Measurements from ENCODE around the gene GDPD2.
"Not testable (repeated sequence)": the region's sequence is repeated elsewhere in the genome, so short reads cannot be mapped to it uniquely, and the experiment has no call there.

The GDPD2 gene

GRCh38 chrX:70422851-70423341 is at the start of gene GDPD2:
GDPD2 (plus strand) TSS chrX:70423314; CDS start chrX:70424985, 1,671 bp downstream.
- peaks cover 11% of the 10 kb centered on the region for H3K36me3 ChIP-seq (ENCODE audit: insufficient read depth, low read length)
- H3K4me3 ChIP-seq (ENCODE audit: low read length): peak within 1 kb of the TSS; percentile 54
- peaks cover 40% of the 10 kb centered on the region for H3K4me1 ChIP-seq (ENCODE audit: insufficient read depth, low read length)
- H3K9me3 ChIP-seq (ENCODE audit: low read length): no peaks in the 10 kb centered on the region
- no peak within 1 kb of the TSS for H2AFZ ChIP-seq (ENCODE audit: low read depth, low read length)
- H3K27me3 ChIP-seq (ENCODE audit: insufficient read depth, low read length): no peaks in the 10 kb centered on the region

- no peak overlapping the region for H2AFZ ChIP-seq (ENCODE audit: low read depth, low read length)
- H3K36me3 ChIP-seq (ENCODE audit: insufficient read depth, low read length): peaks cover 7% of the 10 kb centered on the region
- H3K4me1 ChIP-seq (ENCODE audit: insufficient read depth, low read length): no peaks in the 10 kb centered on the region
- no peaks in the 10 kb centered on the region for H3K27me3 ChIP-seq (ENCODE audit: insufficient read depth, low read length)
- no peak overlapping the region for H3K4me3 ChIP-seq (ENCODE audit: low read length)
- H3K9me3 ChIP-seq (ENCODE audit: low read length): no peaks in the 10 kb centered on the region
Observed at GRCh38 chrX:70386235-70386634, 36.9 kb upstream of the GDPD2 start.

- H3K27me3 ChIP-seq (ENCODE audit: insufficient read depth, low read length): no peaks in the 10 kb centered on the region
- no peaks in the 10 kb centered on the region for H3K9me3 ChIP-seq (ENCODE audit: low read length)
- peaks cover 6% of the 10 kb centered on the region for H3K36me3 ChIP-seq (ENCODE audit: insufficient read depth, low read length)
- H2AFZ ChIP-seq (ENCODE audit: low read depth, low read length): no peak overlapping the region
- no peaks in the 10 kb centered on the region for H3K4me1 ChIP-seq (ENCODE audit: insufficient read depth, low read length)
- no peak overlapping the region for H3K4me3 ChIP-seq (ENCODE audit: low read length)
Observed at GRCh38 chrX:70398899-70399298, 24.2 kb upstream of the GDPD2 start.

- H3K4me1 ChIP-seq (ENCODE audit: insufficient read depth, low read length); H3K27me3 ChIP-seq (ENCODE audit: insufficient read depth, low read length); H3K4me3 ChIP-seq (ENCODE audit: low read length); H2AFZ ChIP-seq (ENCODE audit: low read depth, low read length); H3K9me3 ChIP-seq (ENCODE audit: low read length): not testable (repeated sequence)
- H3K36me3 ChIP-seq (ENCODE audit: insufficient read depth, low read length): peaks cover 13% of the 10 kb centered on the region
Observed at GRCh38 chrX:70400181-70400580, 22.9 kb upstream of the GDPD2 start.

GRCh38 chrX:70402721-70403120 is 20.4 kb upstream of the GDPD2 start:
- Histone ChIP-seq H2AFZ (ENCODE audit: low read depth, low read length) (no peak overlapping the region), H3K36me3 (ENCODE audit: insufficient read depth, low read length) (peaks cover 25% of the 10 kb centered on the region), H3K4me1 (ENCODE audit: insufficient read depth, low read length) (no peaks in the 10 kb centered on the region), H3K4me3 (ENCODE audit: low read length) (no peak overlapping the region), H3K27me3 (ENCODE audit: insufficient read depth, low read length) (no peaks in the 10 kb centered on the region), H3K9me3 (ENCODE audit: low read length) (no peaks in the 10 kb centered on the region)

- Histone ChIP-seq H3K9me3 (ENCODE audit: low read length) (no peaks in the 10 kb centered on the region), H3K27me3 (ENCODE audit: insufficient read depth, low read length) (no peaks in the 10 kb centered on the region), H3K36me3 (ENCODE audit: insufficient read depth, low read length) (peaks cover 33% of the 10 kb centered on the region), H3K4me3 (ENCODE audit: low read length) (no peak overlapping the region), H2AFZ (ENCODE audit: low read depth, low read length) (no peak overlapping the region), H3K4me1 (ENCODE audit: insufficient read depth, low read length) (no peaks in the 10 kb centered on the region)
Observed at GRCh38 chrX:70405003-70405402, 18.1 kb upstream of the GDPD2 start.

GRCh38 chrX:70410921-70411320 is 12.2 kb upstream of the GDPD2 start:
- no peaks in the 10 kb centered on the region for H3K27me3 ChIP-seq (ENCODE audit: insufficient read depth, low read length)
- H3K4me3 ChIP-seq (ENCODE audit: low read length): no peak overlapping the region
- no peaks in the 10 kb centered on the region for H3K4me1 ChIP-seq (ENCODE audit: insufficient read depth, low read length)
- no peak overlapping the region for H2AFZ ChIP-seq (ENCODE audit: low read depth, low read length)
- H3K9me3 ChIP-seq (ENCODE audit: low read length): no peaks in the 10 kb centered on the region
- H3K36me3 ChIP-seq (ENCODE audit: insufficient read depth, low read length): peaks cover 21% of the 10 kb centered on the region

- Histone ChIP-seq H3K4me1 (ENCODE audit: insufficient read depth, low read length) (no peaks in the 10 kb centered on the region), H2AFZ (ENCODE audit: low read depth, low read length) (no peak overlapping the region), H3K9me3 (ENCODE audit: low read length) (no peaks in the 10 kb centered on the region), H3K4me3 (ENCODE audit: low read length) (no peak overlapping the region), H3K36me3 (ENCODE audit: insufficient read depth, low read length) (peaks cover 16% of the 10 kb centered on the region), H3K27me3 (ENCODE audit: insufficient read depth, low read length) (no peaks in the 10 kb centered on the region)
Observed at GRCh38 chrX:70411475-70411874, 11.6 kb upstream of the GDPD2 start.

- Histone ChIP-seq H3K4me3 (ENCODE audit: low read length) (no peak overlapping the region), H2AFZ (ENCODE audit: low read depth, low read length) (no peak overlapping the region), H3K36me3 (ENCODE audit: insufficient read depth, low read length) (peaks cover 5% of the 10 kb centered on the region), H3K9me3 (ENCODE audit: low read length) (no peaks in the 10 kb centered on the region), H3K27me3 (ENCODE audit: insufficient read depth, low read length) (no peaks in the 10 kb centered on the region), H3K4me1 (ENCODE audit: insufficient read depth, low read length) (peaks cover 43% of the 10 kb centered on the region)
Observed at GRCh38 chrX:70421618-70422017, 1.5 kb upstream of the GDPD2 start.

- peaks cover 35% of the 10 kb centered on the region for H3K4me1 ChIP-seq (ENCODE audit: insufficient read depth, low read length)
- no peaks in the 10 kb centered on the region for H3K27me3 ChIP-seq (ENCODE audit: insufficient read depth, low read length)
- H2AFZ ChIP-seq (ENCODE audit: low read depth, low read length): no peak overlapping the region
- H3K36me3 ChIP-seq (ENCODE audit: insufficient read depth, low read length): peaks cover 11% of the 10 kb centered on the region
- no peaks in the 10 kb centered on the region for H3K9me3 ChIP-seq (ENCODE audit: low read length)
- peak overlapping the region; percentile 54 for H3K4me3 ChIP-seq (ENCODE audit: low read length)
Observed at GRCh38 chrX:70423936-70424675, 992 bp downstream of the GDPD2 start.

GRCh38 chrX:70424801-70425200 is 1.7 kb downstream of the GDPD2 start:
- H3K27me3 ChIP-seq (ENCODE audit: insufficient read depth, low read length): no peaks in the 10 kb centered on the region
- peaks cover 11% of the 10 kb centered on the region for H3K36me3 ChIP-seq (ENCODE audit: insufficient read depth, low read length)
- H3K4me1 ChIP-seq (ENCODE audit: insufficient read depth, low read length): peaks cover 35% of the 10 kb centered on the region
- H3K4me3 ChIP-seq (ENCODE audit: low read length): no peak overlapping the region
- no peak overlapping the region for H2AFZ ChIP-seq (ENCODE audit: low read depth, low read length)
- no peaks in the 10 kb centered on the region for H3K9me3 ChIP-seq (ENCODE audit: low read length)

- Histone ChIP-seq H3K4me1 (ENCODE audit: insufficient read depth, low read length) (peaks cover 25% of the 10 kb centered on the region), H3K4me3 (ENCODE audit: low read length) (no peak overlapping the region), H3K36me3 (ENCODE audit: insufficient read depth, low read length) (peaks cover 11% of the 10 kb centered on the region), H2AFZ (ENCODE audit: low read depth, low read length) (no peak overlapping the region), H3K9me3 (ENCODE audit: low read length) (no peaks in the 10 kb centered on the region), H3K27me3 (ENCODE audit: insufficient read depth, low read length) (no peaks in the 10 kb centered on the region)
Observed at GRCh38 chrX:70426286-70427278, 3.5 kb downstream of the GDPD2 start.

GRCh38 chrX:70427365-70427764 is 4.3 kb downstream of the GDPD2 start:
- H3K4me1 ChIP-seq (ENCODE audit: insufficient read depth, low read length): peaks cover 20% of the 10 kb centered on the region
- H3K27me3 ChIP-seq (ENCODE audit: insufficient read depth, low read length): no peaks in the 10 kb centered on the region

More at GRCh38 chrX:70427365-70427764, 4.3 kb downstream of the GDPD2 start:
- Histone ChIP-seq H3K9me3 (ENCODE audit: low read length) (no peaks in the 10 kb centered on the region), H2AFZ (ENCODE audit: low read depth, low read length) (no peak overlapping the region), H3K4me3 (ENCODE audit: low read length) (no peak overlapping the region), H3K36me3 (ENCODE audit: insufficient read depth, low read length) (peaks cover 11% of the 10 kb centered on the region)

Data from neuron (in vitro differentiated cells).